Stimulated activated CD4-positive, alpha-beta T cell treated with anti-CD3 and anti-CD28 coated beads, TNF-alpha, amount 100 ng/mL, for 24 hours (primary cell): Measurements from ENCODE around the gene PCAT7.
"Not testable (repeated sequence)": the region's sequence is repeated elsewhere in the genome, so short reads cannot be mapped to it uniquely, and the experiment has no call there.

Experiments
- DNase-seq, 3 experiments: peaks; one replicate each; pipeline ENCODE4 v3.0.0-alpha.2; 2020; ENCODE audit warnings: low read depth in 3 of 3

PCAT7 gene

GRCh38 chr9:94554439-94555331 is at the start of gene PCAT7:
Gene PCAT7, plus strand, starts transcription at chr9:94555083.
- peak in 1 of 3 experiments; percentile 41 for DNase-seq

GRCh38 chr9:94506370-94506769 is 48.5 kb upstream of the PCAT7 start:
- not testable (repeated sequence) for DNase-seq

- DNase-seq, result no peak
Observed at GRCh38 chr9:94507531-94508258, 47.2 kb upstream of the PCAT7 start.

GRCh38 chr9:94511134-94511954 is 43.5 kb upstream of the PCAT7 start:
- DNase-seq, result no peak

GRCh38 chr9:94511955-94512265 is 43.0 kb upstream of the PCAT7 start:
- no peak for DNase-seq

DNA sequence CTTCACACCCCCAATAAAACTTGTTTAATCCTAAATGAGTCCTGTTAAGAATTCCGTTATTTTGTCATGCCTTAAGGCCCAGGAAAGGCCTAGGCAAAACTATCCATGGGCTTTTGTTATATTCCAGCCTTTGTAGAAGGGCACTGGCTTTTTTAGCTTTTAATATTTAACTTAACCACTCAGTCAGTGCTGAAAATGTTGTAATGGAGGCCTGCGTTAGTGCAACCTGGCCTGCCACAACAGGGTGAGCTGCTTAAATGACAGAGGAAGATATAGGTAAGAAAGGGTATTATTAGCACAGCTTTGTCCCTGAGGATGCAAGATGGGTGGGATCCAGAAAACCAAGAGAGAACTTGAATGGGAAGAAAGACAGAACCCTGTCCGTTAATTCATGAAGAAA is 40.2 kb upstream of the PCAT7 start:
- DNase-seq, result no peak

DNA sequence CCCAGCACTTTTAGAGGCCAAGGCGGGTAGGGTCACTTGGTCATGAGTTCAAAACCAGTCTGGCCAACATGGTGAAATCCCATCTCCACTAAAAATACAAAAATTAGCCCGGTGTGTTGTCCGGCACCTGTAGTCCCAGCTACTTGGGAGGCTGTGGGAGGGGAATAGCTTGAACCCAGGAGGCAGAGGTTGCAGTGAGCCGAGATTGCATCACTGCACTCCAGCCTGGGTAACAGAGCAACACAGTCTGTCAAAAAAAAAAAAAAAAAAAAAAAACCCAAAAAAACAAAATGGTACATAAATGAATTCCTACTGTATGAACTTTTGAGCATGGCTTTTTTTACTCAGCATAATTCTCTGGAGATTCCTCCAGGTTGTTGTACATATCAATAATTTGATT is 37.6 kb upstream of the PCAT7 start:
- DNase-seq, result no peak

GRCh38 chr9:94525396-94526035 is 29.4 kb upstream of the PCAT7 start:
- no peak for DNase-seq

DNA sequence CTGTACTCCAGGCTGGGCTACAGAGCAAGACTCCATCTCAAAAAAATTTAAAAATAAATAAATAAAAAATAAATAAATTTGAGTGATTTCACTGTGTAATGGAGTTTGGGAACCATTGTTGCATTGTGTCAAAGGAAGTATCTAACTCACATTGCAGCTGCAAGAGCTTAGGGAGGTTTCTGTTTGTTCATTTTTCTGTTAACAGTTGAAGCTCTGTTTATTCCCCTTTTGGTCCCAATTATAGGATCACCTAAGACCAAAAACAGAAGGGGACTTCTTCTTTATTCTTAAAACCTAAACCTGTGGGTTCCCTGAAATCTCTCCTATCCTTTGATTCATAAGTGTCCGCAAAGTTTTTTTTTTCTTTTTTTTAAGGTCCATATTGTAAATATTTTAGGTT is 28.6 kb upstream of the PCAT7 start:
- no peak for DNase-seq

DNA sequence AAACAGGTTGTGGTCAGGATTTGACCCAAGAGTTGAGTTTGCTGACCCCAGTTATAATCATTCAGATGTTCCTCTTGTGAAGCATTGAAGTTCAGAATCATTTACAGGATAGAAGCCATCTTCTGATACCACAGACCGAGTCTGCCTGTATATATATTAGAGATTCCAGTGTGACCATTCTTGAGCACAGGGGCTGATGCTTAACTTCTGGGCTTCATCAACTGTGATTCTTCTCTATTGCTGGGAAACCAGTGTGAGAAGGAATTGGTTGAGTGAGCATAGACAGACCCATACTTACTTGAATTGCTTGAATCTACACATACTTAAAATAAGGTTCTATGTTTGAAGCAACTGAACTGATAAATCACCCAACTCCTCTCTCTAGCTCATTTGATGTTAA is 27.9 kb upstream of the PCAT7 start:
- no peak for DNase-seq

- no peak for DNase-seq
Observed at GRCh38 chr9:94528886-94529285, 26.0 kb upstream of the PCAT7 start.

DNA sequence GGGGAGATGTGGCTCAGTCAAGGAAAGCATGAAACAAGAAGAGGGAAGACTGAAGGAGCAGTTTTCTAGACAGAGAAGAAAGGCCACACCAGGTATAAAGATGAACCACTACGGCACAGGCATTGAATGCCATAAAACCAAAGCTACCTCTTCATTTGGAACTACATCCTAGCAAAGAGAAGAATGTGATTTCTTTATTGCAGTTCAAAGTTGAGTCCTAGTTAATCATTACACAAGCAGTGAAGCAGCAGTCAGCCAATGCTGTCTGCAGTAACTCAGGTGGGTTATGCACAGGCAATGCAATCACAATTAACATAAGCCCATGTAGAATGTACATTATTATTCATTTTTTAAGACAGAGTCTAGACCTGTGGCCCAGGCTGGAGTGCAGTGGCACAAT is 21.7 kb upstream of the PCAT7 start:
- no peak for DNase-seq

GRCh38 chr9:94533601-94534000 is 21.3 kb upstream of the PCAT7 start:
- DNase-seq, result no peak

DNA sequence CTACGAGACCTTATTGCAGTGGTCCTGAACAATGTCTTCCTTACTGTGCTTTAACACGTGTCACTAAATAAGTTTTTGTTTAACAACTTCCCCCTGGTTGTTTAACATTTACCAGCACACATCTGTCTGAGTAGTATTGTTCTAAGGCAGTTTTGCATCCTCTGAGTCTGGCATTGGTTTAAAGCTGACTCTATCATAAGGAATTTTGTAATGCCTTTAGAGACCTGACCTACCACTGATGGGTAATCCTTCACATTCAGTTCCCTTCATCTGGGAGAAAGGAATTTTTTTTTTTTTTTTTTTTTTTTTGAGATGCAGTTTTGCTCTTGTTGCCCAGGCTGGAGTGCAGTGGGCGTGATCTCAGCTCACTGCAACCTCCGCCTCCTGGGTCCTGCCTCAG is 20.0 kb upstream of the PCAT7 start:
- no peak for DNase-seq

- DNase-seq, result no peak
Observed at GRCh38 chr9:94538908-94539307, 16.0 kb upstream of the PCAT7 start.

GRCh38 chr9:94544335-94544734 is 10.5 kb upstream of the PCAT7 start:
- not testable (repeated sequence) for DNase-seq

DNA sequence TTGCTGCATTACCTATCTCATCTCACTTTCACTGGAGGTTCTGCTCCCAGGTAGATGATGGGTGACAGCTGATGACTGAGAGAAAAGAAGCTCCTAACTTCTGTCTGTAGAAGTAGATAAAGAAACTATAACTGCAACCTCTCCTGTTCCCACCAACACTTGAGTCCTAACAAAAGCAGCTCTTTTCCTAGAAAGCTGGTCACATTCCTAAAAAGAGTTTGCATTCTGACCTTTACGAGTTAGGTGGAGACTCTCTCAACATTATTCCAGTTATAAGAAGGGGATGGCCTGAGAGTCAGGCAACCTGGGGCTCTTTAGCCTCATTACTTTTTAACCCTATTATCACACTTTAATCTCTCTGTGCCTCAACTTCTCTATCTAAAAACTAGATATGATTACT is 8.9 kb upstream of the PCAT7 start:
- no peak for DNase-seq

DNA sequence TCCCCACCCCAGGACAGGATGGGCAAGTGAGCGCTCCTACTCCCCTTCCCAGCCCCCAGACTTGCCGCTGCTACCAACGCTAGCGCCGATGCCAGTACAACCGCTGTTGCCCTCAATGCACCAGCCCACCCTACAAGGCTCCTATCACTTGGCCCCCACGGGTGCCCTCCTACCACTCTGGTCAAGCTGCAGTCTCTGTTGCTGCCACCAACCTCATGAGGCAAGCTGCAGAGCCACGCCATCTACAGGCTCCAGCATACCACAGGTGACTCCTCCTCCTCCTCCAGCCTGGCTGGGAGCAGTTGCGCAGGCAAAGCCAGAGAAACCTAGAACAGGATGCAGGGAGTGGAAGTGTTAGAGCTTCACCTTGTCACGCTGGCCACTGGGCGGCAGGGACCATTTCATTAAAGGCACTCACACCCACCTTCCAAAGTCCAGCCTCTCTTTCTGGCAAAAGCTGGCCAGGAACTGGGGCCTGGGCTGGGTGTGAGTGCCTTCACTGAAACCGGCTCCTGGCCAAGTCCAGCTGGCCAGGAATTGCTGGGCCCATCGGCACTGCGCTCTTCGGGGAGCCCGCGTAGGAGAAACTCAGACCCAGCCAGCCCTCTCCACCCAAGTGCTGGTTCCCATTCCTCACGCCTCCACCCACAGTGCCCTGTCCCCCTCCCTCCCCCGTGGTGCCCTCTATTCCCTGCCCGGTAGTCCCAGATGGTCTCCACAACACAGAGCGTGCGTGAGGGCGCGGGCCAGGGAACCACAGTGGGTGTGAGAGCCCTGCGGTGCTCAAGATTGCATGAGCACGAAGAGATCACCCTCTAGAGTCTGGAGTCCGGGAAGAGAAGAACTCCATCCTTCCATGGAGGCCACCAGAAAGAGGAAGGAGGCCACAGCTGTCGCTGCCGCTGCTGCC is 1.6 kb upstream of the PCAT7 start:
- no peak for DNase-seq

GRCh38 chr9:94554078-94554438 is 825 bp upstream of the PCAT7 start:
- no peak for DNase-seq

GRCh38 chr9:94557376-94557775 is 2.5 kb downstream of the PCAT7 start:
- no peak for DNase-seq

DNA sequence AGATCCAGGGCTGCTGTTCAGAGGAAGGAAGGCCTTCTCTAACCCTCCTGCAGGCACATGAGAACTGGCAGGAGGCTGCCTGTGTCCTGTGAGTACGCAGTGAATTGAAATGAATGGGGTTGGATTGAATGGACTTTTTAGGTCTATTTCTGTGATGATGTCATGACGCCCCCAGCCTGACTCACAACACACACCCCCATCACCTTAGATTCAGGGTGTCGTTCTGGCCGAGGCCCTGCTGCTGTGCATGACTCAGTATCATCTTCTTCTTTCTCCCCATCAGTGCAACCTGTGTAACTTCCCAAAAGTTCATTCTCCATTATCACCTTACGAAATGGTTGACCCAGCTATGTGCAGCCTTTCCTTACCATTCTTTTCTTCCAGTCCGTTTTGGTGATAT is 5.4 kb downstream of the PCAT7 start:
- peak in 1 of 3 experiments; percentile 17 for DNase-seq
